IPS-18a (cell line): ENCODE measurements around the gene DNAL1.

ENCODE experiments used
- H3K27ac ChIP-seq: one replicate; pipeline ENCODE4 v1.5.1; 2013; ENCODE audit warnings: low read length
- H3K27me3 ChIP-seq: one replicate; pipeline ENCODE4 v1.6.1; 2013; ENCODE audit warnings: mild to moderate bottlenecking, low read length; ENCODE audit not compliant: control insufficient read depth, insufficient read depth
- H3K36me3 ChIP-seq: one replicate; pipeline ENCODE4 v1.6.1; 2013; ENCODE audit warnings: low read depth, low read length; ENCODE audit not compliant: control insufficient read depth
- H3K4me1 ChIP-seq: one replicate; pipeline ENCODE4 v1.6.1; 2013; ENCODE audit warnings: low read depth, low read length; ENCODE audit not compliant: control insufficient read depth
- H3K4me3 ChIP-seq: one replicate; pipeline ENCODE4 v1.5.1; 2013; ENCODE audit warnings: low read length
- H3K9ac ChIP-seq: one replicate; pipeline ENCODE4 v1.6.1; 2013; ENCODE audit warnings: mild to moderate bottlenecking, low read length, moderate library complexity
- H3K9me3 ChIP-seq: one replicate; pipeline ENCODE4 v1.6.1; 2013; ENCODE audit warnings: low read depth, low read length; ENCODE audit not compliant: control insufficient read depth

The DNAL1 gene

GRCh38 chr14:73748858-73749357, 104.1 kb downstream of the DNAL1 start:
- H3K4me1 ChIP-seq = peaks cover 17% of the 10 kb centered on the region
- no peaks in the 10 kb centered on the region for H3K9me3 ChIP-seq
- H3K27ac ChIP-seq = no peak overlapping the region
- H3K36me3 ChIP-seq = no peaks in the 10 kb centered on the region
- no peak overlapping the region for H3K9ac ChIP-seq
- no peak overlapping the region for H3K4me3 ChIP-seq
- H3K27me3 ChIP-seq = no peaks in the 10 kb centered on the region

GRCh38 chr14:73749706-73750530, 105.1 kb downstream of the DNAL1 start:
- Histone ChIP-seq H3K4me3 (no peak overlapping the region), H3K4me1 (peaks cover 17% of the 10 kb centered on the region), H3K27me3 (no peaks in the 10 kb centered on the region), H3K36me3 (no peaks in the 10 kb centered on the region), H3K9me3 (no peaks in the 10 kb centered on the region), H3K27ac (no peak overlapping the region), H3K9ac (no peak overlapping the region)

GRCh38 chr14:73750531-73750901, 105.7 kb downstream of the DNAL1 start:
- no peaks in the 10 kb centered on the region for H3K27me3 ChIP-seq
- no peak overlapping the region for H3K9ac ChIP-seq
- no peaks in the 10 kb centered on the region for H3K9me3 ChIP-seq
- H3K4me3 ChIP-seq = no peak overlapping the region
- no peak overlapping the region for H3K27ac ChIP-seq
- no peaks in the 10 kb centered on the region for H3K36me3 ChIP-seq
- H3K4me1 ChIP-seq = peaks cover 17% of the 10 kb centered on the region

- Histone ChIP-seq H3K4me3 (no peak overlapping the region), H3K27ac (no peak overlapping the region), H3K9ac (no peak overlapping the region)
These were observed 106.4 kb downstream of the DNAL1 start for GRCh38 chr14:73751157-73751691.

GRCh38 chr14:73752297-73752992, 107.7 kb downstream of the DNAL1 start:
- Histone ChIP-seq H3K36me3 (no peaks in the 10 kb centered on the region), H3K9me3 (no peaks in the 10 kb centered on the region), H3K27me3 (no peaks in the 10 kb centered on the region), H3K9ac (no peak overlapping the region), H3K4me3 (no peak overlapping the region), H3K4me1 (peaks cover 3% of the 10 kb centered on the region), H3K27ac (no peak overlapping the region)

More at GRCh38 chr14:73751157-73751691, 106.4 kb downstream of the DNAL1 start:
- Histone ChIP-seq H3K36me3 (no peaks in the 10 kb centered on the region), H3K4me1 (peaks cover 12% of the 10 kb centered on the region), H3K27me3 (no peaks in the 10 kb centered on the region), H3K9me3 (no peaks in the 10 kb centered on the region)
